ENCODE results near the gene SIRT7. TPM values are rescaled to one million over a fixed set of nuclear protein-coding genes. Genes with fewer than 3 reads are reported as not detected.

The SIRT7 gene
- total RNA-seq, 2 experiments from 2014 or later: 56.7 to 57.5 TPM

DNA sequence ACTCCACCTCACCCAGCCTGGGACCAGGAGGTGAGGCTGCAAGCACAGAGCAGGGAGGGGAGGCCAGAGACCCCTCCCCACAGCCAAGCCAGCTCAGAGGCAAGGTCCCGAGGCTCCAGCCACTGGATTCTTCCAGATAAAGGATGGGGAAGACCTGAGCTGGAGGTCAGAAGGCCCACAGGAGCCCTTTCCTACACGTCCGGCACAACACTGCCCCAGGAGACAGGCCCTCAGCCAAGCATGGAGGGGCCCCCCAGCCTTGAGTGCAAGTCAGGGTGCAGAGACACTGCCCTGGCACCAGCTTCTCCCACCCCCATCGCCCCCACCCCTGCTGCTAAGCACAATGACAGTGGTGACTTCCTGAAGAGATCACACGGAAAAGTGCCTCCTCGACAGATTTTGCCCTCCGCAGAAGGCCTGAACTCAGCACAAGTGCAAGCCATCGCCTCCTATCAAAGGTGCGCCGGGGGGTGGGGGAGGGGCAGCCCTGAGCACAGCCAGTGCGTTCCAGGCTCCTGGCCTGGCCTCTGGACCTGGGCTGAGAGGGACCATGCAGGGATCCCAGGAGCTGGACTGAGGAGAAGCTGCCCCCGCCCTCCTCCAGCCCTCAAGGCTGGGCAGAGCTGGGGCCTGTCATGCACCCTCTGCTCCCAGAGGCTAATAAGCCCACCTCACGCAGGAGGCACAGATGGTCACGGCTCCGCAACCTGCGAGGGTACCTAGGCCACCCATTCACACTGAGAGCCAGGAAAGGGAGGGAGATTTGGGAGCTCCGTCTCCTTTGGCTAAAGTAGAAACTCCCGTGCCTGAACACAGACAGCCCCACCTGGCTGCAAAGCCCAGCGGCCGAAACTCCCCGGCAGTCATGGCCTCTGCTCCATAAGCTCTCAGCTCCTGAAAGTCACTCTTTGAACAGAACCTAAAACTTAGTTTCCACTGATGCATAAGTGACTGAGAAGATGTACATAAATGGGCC, 6.9 kb upstream of the SIRT7 start:
- Mint-ChIP-seq H3K27ac (peak overlapping the region; percentile 33), H3K9me3 (no peaks in the 10 kb centered on the region), H3K36me3 (ENCODE audit: low read depth) (peaks cover 4% of the 10 kb centered on the region), H3K27me3 (peaks cover 5% of the 10 kb centered on the region), H3K4me1 (ENCODE audit: low read depth) (peaks cover 20% of the 10 kb centered on the region), H3K4me3 (peak overlapping the region; percentile 77)
- CTCF ChIA-PET: interaction anchor here (1.2 to 3.9 kb wide), 2 partner anchors 35 kb away, joined by 3 to 16 read pairs; no protein-coding TSS in a partner anchor
- POLR2A ChIA-PET: interaction anchor here (0.7 to 3.5 kb wide), 4 partner anchors 8 to 222 kb away, joined by 3 to 26 read pairs (median 3); partner anchors contain the start of gene SIRT7
- TF ChIP-seq, protein P1, sequence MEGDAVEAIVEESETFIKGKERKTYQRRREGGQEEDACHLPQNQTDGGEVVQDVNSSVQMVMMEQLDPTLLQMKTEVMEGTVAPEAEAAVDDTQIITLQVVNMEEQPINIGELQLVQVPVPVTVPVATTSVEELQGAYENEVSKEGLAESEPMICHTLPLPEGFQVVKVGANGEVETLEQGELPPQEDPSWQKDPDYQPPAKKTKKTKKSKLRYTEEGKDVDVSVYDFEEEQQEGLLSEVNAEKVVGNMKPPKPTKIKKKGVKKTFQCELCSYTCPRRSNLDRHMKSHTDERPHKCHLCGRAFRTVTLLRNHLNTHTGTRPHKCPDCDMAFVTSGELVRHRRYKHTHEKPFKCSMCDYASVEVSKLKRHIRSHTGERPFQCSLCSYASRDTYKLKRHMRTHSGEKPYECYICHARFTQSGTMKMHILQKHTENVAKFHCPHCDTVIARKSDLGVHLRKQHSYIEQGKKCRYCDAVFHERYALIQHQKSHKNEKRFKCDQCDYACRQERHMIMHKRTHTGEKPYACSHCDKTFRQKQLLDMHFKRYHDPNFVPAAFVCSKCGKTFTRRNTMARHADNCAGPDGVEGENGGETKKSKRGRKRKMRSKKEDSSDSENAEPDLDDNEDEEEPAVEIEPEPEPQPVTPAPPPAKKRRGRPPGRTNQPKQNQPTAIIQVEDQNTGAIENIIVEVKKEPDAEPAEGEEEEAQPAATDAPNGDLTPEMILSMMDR (IDR thresholded peaks at IDR 0.05): no peak
- H3K4me3 ChIP-seq (ENCODE audit: low read length): no peak overlapping the region
- H3K9me3 ChIP-seq (ENCODE audit: control insufficient read depth in 1 of 2, insufficient read depth in 1 of 2, low read length in 2 of 2): no peaks in the 10 kb centered on the region
- no peak for ATAC-seq (ENCODE audit: poor library complexity)
- peaks cover 4% of the 10 kb centered on the region for H3K36me3 ChIP-seq (ENCODE audit: insufficient read depth, low read length)
- peak overlapping the region in 1 of 2 donors; percentile 13 for H3K27ac ChIP-seq (ENCODE audit: low read depth in 1 of 2, low read length in 2 of 2)
- peaks cover 16 to 17% of the 10 kb centered on the region in 2 experiments for H3K27me3 ChIP-seq (ENCODE audit: control insufficient read depth in 1 of 2, insufficient read depth in 2 of 2, low read length in 2 of 2)
- intact Hi-C loops (cut with DNase I, micrococcal nuclease): loop anchor here (5.0 kb wide), 3 partner anchors 33 to 223 kb away; partner anchors contain the start of genes ALYREF (in 1 of the 2), ANAPC11 (in 1 of the 2), ARHGDIA (in 1 of the 2) and MRPL12 (in 1 of the 2)
- peak in 5 of 14 experiments; percentile 33 to 63 (median 49) for DNase-seq
- H3K4me1 ChIP-seq (ENCODE audit: insufficient read depth, low read length): peaks cover 55% of the 10 kb centered on the region

DNA sequence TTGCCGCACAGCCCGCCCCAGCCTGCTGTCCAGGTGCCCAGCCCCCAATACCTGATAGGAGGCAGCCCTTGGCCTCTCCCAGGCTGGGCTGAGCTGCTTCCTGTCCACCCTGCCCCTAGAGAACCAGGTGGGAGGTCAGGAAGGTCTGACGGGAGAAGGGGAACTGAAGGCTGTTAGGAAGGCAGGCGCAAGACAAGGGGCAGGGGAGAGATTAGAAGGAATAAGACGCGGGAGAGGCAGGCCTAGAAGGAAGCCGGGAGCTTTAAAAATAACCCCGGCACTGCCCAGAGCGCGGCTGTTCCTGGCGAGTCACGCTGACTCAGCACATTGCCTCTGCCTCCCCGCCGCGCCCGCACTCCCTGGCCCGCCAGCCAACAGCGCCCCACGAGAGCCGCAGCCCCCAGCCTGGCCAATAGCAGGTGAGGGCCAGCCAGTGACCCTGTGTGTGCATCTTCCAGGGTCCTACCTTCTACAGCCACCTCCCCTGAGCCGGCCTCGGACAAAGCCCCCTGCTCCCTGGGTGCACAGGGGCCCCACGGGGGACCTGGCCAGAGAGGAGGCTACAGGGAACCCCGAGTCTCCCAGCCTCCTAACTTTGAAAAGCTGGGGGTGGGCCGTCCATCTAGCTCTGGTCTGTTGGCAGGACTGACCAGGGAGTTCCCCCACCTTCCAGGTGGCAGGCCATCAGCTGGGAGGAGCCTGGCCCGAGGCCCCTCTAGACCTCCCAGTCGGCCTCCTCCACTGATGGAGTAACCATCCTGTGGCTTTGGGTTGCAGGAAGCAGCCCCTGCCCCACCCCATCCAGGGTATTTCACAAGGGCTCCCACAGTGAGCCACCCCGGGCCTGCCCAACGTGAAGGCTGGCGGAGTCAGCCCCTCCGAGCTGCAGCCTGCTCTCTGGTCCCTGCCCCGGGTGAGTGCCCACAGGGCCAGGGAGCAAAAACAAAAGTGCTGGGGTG, 5.6 kb upstream of the SIRT7 start:
- Mint-ChIP-seq H3K27me3 (no peaks in the 10 kb centered on the region), H3K36me3 (ENCODE audit: low read depth) (peaks cover 4% of the 10 kb centered on the region), H3K4me1 (ENCODE audit: low read depth) (peaks cover 21% of the 10 kb centered on the region), H3K27ac (no peak overlapping the region), H3K9me3 (no peaks in the 10 kb centered on the region), H3K4me3 (peak overlapping the region; percentile 68)
- H3K4me1 ChIP-seq (ENCODE audit: insufficient read depth, low read length): peaks cover 55% of the 10 kb centered on the region
- ChIA-PET POLR2A (interaction anchor here (0.7 kb wide), 1 partner anchor 62 kb away, joined by 3 read pairs; no protein-coding TSS in a partner anchor), CTCF (interaction anchor here (1.2 kb wide), 1 partner anchor 36 kb away, joined by 3 read pairs; no protein-coding TSS in a partner anchor)
- H3K27me3 ChIP-seq (ENCODE audit: control insufficient read depth in 1 of 2, insufficient read depth in 2 of 2, low read length in 2 of 2): peaks cover 4 to 7% of the 10 kb centered on the region in 2 experiments
- no peak for ATAC-seq (ENCODE audit: poor library complexity)
- peak overlapping the region; percentile 8 for H3K4me3 ChIP-seq (ENCODE audit: low read length)
- no peaks in the 10 kb centered on the region for H3K9me3 ChIP-seq (ENCODE audit: control insufficient read depth in 1 of 2, insufficient read depth in 1 of 2, low read length in 2 of 2)
- peak in 2 of 14 experiments; percentile 57 to 62 for DNase-seq
- peaks cover 4% of the 10 kb centered on the region for H3K36me3 ChIP-seq (ENCODE audit: insufficient read depth, low read length)
- intact Hi-C loops (cut with DNase I, micrococcal nuclease): no loop called here
- no peak overlapping the region for H3K27ac ChIP-seq (ENCODE audit: low read depth in 1 of 2, low read length in 2 of 2)
- TF ChIP-seq, protein P1 (IDR thresholded peaks at IDR 0.05): no peak

Measured in CD4-positive, alpha-beta T cell (primary cell).